GM19395 (cell line): ENCODE results near the gene ZNF547.
A peak's percentile ranks its signal among the peaks of the same experiment; 100 is the strongest.

Experiments used
- ATAC-seq: cut with Tn5 transposase; IDR thresholded peaks from one replicate; pipeline ENCODE4 v1.9.1; 2021; ENCODE audit warnings: mild to moderate bottlenecking, moderate library complexity; ENCODE audit not compliant: unreplicated experiment

The ZNF547 gene

GRCh38 chr19:57362997-57363687 is at the start of gene ZNF547, which contains the start of gene TRAPPC2B:
ZNF547 (plus strand) TSS chr19:57363551; CDS start chr19:57368556, 5,005 bp downstream.
TRAPPC2B (plus strand) TSS chr19:57363551; CDS start chr19:57364834, 1,283 bp downstream.
- peak; percentile 97 for ATAC-seq

- no peak for ATAC-seq
Observed at GRCh38 chr19:57314146-57314545, 49.2 kb upstream of the ZNF547 start.

GRCh38 chr19:57317503-57317902 is 45.8 kb upstream of the ZNF547 start:
- no peak for ATAC-seq

- ATAC-seq: no peak
Observed at GRCh38 chr19:57319869-57320179, 43.5 kb upstream of the ZNF547 start.

GRCh38 chr19:57320180-57321084 is 42.9 kb upstream of the ZNF547 start, which contains the start of gene ZNF543:
ZNF543 (plus strand) TSS chr19:57320472; CDS start chr19:57320854, 382 bp downstream.
- ATAC-seq: peak; percentile 93

GRCh38 chr19:57321116-57321515 is 42.2 kb upstream of the ZNF547 start:
- no peak for ATAC-seq

- ATAC-seq: no peak
Observed at GRCh38 chr19:57321751-57322150, 41.6 kb upstream of the ZNF547 start.

- ATAC-seq: no peak
Observed at GRCh38 chr19:57324992-57325391, 38.4 kb upstream of the ZNF547 start.

GRCh38 chr19:57327993-57328392 is 35.4 kb upstream of the ZNF547 start:
- no peak for ATAC-seq

GRCh38 chr19:57334191-57334590 is 29.2 kb upstream of the ZNF547 start:
- ATAC-seq: no peak

- no peak for ATAC-seq
Observed at GRCh38 chr19:57338877-57339276, 24.5 kb upstream of the ZNF547 start.

GRCh38 chr19:57342582-57342981 is 20.8 kb upstream of the ZNF547 start:
- ATAC-seq: no peak

GRCh38 chr19:57348136-57348535 is 15.2 kb upstream of the ZNF547 start:
- no peak for ATAC-seq

- peak; percentile 96 for ATAC-seq
Observed at GRCh38 chr19:57350877-57351805, 12.2 kb upstream of the ZNF547 start, which contains the start of gene ZNF304. ZNF304 (plus strand) TSS chr19:57351271; CDS start chr19:57351665, 394 bp downstream.

- no peak for ATAC-seq
Observed at GRCh38 chr19:57351867-57352266, 11.5 kb upstream of the ZNF547 start.

GRCh38 chr19:57355916-57356315 is 7.4 kb upstream of the ZNF547 start:
- ATAC-seq: no peak

GRCh38 chr19:57357406-57357805 is 5.9 kb upstream of the ZNF547 start:
- no peak for ATAC-seq

GRCh38 chr19:57359300-57359699 is 4.1 kb upstream of the ZNF547 start:
- no peak for ATAC-seq

GRCh38 chr19:57362419-57362818 is 932 bp upstream of the ZNF547 start:
- ATAC-seq: no peak

- no peak for ATAC-seq
Observed at GRCh38 chr19:57363688-57364181, 384 bp downstream of the ZNF547 start.

GRCh38 chr19:57366776-57367175 is 3.4 kb downstream of the ZNF547 start:
- no peak for ATAC-seq
